GM21423 (cell line): ENCODE results near the gene BTBD2.

Experiments used
- ATAC-seq: cut with Tn5 transposase; IDR thresholded peaks from one replicate; pipeline ENCODE4 v1.9.1; 2021; ENCODE audit warnings: mild to moderate bottlenecking, moderate library complexity; ENCODE audit not compliant: unreplicated experiment

Gene BTBD2

DNA sequence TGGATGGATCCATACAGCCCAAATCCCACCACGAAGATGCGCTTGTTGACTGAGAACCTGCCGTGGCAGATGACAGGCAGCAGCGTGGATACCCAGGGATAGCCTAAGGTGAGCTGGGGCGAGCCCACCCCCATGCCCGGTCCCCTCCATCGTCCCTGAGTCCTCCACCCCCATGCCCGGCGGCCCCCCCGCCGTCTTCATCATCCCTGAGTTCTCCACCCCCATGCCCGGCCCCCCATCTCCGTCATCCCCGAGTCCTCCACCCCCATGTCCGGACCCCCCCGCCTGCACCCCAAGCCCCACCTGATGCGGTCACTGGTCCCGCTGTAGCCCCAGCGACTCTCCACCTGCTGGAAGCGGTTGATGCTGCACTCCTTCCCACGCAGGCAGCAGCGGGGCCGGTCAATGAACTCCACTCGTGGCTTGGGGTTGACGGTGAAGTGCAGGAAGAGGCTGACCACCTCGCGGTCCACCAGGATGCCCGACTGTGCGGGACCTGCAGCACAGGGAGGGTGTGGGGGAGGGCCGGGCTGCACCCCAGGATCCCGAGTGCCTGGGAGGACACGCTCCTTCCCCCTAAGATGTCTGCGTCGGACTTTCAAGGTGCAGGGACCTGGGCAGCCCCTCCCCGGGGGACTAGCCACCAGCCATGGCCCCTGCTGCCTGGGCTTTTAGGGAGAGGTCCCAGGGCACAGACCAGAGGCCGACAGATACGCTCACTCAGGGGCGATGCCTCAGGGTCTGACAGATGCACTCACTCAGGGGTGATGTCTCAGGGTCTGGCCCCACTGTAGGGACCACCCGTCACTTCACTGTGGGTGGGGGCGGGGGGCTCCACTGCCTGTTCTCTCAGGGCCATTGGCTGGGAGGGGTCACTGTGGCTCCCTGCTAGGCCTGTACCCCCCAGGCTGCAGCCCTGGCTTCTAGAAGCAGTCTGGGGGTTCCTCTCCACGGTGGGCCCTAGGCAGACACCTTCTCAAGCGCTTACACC, 28.0 kb downstream of the BTBD2 start:
- no peak for ATAC-seq

DNA sequence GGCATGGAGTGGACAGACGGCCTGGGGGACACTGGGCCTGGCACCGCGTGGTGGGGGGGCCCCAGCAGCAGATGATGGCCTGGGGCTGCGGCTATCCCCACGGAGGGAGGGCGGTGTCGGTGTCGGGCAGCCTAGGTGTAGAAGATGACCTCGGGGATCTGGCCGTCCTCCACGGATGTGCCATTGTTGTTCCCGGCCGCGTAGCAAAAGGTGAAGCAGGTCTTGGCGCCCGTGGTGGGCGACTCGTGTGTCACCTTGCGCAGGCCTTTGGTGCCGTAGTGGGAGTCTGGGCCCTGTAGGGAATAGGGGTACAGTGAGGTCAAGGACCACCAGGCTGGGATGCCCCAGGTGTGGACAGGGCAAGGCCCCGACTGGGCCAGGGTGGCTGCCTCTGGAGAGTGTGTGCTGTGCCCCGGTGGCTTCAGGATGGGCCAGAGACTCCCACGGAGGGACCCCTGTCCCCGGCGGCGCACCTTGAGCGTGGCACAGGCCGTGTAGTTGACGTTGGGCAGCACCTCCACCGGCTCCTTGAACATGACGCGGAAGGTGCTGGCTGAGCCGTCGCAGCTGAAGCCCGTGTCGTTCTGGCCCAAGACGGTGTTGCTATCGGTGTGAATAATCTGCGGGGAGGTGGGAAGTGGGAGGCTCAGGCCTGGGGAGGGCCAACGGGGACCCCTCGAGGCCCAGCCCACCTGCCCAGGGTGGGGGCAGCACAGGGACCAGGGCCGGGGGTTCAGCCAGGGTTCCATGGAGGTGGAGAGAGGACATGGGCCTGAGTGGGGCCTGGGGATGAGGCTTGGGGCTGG, 29.0 kb downstream of the BTBD2 start:
- ATAC-seq: no peak

DNA sequence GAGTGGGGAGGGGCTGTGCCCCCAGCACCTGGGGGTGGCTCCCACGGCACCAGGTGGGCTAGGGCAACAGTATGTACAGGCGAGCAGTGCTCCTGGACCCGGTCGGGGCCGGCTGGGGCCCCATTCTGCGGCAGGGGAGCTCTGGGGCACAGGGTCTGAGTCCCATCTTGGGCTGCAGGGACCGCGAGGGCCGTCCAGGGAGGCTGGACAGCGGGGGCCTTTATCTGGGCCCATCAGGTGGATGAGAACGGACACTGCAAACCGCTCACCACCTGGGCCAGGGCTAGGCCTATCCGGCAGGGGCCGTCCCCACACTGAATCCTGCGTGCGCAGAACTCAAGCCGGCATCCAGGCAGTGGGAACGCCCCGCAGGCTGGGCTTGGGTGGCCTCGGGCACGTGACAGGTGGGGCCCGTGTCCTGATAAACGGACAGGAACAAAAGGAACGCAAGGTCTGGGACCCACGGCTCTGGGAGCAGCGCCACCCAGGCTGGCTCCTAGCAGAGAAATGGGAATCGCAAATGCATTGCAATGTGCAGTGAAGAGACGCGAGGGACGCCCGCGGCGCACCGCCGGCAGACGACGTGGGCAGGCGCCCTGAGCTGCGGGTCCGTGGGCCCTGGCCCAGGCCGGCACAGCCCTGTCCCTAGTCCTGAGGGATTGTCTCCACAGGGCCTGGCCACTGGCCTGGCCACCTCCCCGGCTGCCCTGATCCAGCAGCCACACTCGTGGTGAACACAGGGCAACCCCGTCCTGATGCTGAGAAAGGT, 29.7 kb downstream of the BTBD2 start:
- ATAC-seq: no peak

DNA sequence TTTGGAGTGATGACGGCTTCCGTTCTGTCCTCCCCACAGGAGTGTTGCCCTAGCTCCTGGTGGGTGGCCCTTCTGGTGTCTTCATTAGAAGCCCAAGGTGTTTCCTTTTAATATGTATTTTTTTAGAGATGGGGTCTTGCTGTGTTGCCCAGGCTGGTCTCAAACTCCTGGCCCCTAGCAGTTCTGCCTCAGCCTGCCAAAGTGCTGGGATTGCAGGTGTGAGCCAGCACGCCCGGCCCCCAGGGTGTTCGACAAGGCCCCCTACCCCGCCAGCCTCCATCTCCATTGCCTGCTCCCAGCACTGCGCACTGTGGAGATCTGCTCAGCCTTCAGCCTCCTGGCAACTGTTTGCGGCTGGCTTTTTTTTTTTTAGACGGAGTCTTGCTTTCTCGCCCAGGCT, 31.2 kb downstream of the BTBD2 start:
- ATAC-seq: no peak

DNA sequence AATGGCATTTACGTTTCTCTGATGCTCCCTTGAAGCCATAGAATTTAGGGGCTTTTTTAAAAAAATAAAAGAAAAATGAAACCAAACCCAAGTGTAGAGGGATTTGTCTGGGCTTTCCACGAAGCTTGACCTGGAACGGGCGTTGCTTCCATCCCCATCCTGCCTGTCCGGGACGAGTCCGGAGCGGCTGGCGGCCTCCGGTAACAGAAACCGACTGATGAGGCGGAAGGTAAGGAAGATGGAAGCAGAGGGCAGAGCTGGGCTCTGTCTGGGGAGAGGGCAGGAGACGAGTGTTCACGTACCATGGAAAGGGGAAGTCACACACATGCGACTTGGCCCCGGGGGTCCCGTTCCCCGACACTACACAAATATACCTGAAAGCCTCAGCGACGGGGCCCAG, 34.3 kb downstream of the BTBD2 start:
- no peak for ATAC-seq

DNA sequence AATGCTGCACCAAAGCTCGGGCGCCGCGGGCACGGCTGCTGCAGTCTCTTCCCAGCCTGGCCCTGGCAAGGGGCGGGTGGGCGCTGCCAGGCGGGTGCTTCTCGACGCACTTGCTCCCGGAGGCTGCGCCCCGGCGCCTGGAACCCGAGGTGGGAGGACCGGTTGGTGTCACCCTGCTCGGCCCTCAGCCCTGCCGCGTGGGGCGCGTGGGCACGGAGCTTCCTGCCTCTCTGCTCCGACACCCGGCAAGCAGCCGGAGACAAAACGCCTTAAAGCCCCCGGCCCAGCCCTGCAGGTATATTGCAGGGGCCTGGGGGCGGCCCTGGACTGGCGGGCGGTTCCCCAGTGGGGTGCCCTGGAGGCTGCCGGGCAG, 34.7 kb downstream of the BTBD2 start:
- no peak for ATAC-seq

DNA sequence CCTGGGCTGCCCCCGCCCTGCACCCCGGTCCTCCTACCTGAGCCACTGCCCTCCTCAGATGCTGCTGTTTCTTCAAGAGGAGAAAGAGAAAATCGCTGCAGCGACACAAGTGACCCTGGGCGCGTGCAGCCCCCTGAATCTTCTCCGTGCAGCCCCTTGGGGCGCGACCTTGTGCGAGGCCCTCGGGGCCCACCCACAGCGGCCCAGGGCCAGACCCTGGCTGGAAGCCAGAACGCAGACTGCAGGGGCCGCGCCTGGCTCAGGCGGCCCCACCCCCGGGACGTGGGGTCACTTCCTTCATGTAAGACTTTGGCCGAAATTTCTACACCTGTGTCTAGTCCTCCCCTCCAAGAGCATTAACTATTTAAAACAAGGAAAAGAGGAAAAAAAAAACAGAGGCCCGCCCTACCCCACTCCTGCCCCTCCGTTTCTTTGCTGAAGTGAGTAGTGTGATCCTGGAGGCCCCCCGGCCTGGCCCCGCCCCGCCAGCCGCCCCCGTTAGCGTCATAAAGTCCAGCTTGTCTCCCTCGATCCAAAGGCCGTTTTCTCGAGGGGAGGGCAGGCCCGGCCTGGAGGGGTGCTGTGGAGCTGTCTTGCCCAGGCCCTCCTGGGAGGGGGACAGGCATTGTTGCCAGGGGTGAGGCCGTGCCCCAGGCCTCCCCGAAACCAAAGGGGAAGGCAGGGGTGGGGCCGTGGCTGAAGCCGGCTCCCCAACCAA, 35.3 kb downstream of the BTBD2 start:
- ATAC-seq: no peak

DNA sequence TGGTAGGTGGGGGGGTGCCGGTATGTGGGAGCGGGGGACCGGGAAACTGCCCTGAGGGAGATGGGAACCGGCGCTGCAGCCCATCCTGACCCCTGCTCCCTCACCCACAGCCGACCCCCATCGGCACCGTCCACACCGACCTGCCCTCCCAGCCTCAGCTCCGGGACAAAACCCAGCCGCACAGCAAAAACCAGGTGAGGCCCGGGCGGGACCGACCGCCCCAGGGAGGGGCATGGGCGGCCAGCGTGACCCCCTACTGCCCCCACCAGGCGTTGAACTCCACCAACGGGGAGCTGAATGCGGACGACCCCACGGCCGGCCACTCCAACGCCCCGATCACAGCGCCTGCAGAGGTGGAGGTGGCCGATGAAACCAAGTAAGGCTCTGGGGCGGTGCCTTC, 35.9 kb downstream of the BTBD2 start:
- no peak for ATAC-seq

DNA sequence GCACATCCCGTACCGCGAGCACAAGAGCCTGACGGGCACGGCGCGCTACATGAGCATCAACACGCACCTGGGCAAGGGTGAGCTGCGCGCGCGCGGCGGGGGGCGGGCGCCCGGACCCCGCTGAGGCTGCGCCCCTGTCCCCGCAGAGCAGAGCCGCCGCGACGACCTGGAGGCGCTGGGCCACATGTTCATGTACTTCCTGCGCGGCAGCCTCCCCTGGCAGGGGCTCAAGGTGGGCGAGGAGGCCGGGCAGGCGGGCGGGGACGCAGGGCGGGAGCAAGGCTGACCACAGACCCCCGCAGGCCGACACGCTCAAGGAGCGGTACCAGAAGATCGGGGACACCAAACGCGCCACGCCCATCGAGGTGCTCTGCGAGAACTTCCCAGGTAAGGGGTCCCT, 36.5 kb downstream of the BTBD2 start:
- no peak for ATAC-seq

DNA sequence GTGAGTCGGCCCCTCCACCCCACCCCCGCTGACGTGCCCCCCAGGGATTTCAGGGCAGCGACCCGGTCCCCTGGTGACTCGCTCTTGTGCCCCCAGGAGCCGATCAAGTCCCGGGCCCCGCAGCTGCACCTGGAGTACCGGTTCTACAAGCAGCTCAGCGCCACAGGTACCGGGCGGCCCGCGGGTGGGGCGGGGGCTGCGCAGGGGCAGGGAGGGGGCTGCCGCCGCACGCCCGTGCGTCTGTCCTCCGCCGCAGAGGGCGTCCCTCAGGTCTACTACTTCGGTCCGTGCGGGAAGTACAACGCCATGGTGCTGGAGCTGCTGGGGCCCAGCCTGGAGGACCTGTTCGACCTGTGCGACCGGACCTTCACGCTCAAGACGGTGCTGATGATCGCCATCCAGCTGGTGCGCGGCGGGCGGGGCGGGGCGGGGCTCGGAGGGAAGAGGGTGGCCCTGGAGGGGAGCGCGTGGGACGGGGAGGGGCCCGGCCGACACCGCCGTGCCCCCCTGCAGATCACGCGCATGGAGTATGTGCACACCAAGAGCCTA, 37.1 kb downstream of the BTBD2 start:
- no peak for ATAC-seq

DNA sequence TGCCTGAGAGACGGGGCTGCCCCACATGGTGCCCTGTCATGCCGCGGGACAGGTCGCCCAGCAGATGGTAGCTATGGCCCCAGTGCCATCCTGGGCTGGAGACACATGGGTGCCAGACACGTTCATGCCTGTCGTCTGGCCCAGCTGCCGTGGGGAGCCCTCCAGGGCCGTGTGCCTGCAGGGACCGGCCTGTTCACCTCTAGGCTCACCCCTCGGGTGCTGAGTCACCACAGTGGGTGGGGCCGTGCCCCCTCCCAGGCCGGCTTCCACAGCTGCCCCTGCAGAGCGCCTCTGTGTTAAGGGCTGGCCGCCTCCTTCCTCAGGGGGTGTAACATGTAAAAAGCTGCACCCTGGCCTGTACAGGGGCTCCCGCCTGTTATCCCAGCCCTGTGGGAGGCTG, 38.4 kb downstream of the BTBD2 start:
- no peak for ATAC-seq

DNA sequence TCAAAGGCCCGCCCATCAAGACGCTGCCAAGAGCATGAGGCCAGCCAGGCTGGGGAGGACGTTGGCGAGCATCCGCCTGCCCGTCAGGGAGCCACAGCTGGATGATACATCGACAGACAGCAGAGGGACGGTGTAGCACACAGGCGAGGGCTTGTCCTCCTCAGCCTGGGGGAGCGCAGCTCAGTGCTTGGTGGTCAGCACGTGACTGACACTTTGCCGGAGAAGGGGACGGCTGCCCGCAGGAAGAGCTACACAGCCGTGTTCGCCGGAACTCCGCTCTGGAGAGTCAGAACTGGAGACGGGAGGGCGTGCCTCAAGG, 40.4 kb downstream of the BTBD2 start:
- ATAC-seq: no peak

DNA sequence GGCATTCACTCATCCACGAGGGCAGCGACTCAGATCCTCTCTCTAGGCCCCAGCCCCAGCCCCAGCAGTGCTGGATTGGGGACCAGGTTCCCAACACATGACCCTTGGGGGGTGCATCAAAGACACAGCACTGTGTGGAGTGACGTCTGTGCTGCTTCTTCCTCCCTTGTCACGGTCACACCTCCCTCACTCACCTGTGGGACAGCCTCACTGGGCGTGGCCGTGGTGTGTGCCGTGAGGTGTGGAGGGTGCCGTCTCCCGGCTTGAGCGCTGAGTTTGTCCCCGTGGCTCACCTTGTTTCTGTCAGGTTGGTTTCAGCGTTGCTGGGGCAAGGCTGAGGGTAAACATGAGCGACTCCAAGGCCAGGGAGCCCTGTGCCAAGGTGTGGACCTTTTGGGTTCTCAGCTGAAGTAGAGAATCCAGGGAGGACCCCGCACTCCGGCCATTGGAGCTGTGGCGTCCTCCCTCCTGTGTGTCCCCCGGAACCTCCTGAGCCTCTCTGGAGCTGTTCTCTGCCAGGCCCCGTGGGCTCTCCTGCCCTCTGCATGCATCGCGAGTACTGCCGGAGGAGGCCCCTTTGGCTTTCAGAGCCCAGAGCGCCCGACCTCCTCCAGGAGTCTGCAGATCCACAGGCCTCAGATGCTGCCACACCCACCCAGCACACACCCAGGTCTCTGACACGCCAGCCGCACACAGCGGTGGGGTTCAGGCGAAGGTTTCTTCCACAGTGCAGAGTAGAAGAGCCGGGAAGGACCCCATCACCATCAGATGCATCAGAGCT, 40.9 kb downstream of the BTBD2 start:
- no peak for ATAC-seq

DNA sequence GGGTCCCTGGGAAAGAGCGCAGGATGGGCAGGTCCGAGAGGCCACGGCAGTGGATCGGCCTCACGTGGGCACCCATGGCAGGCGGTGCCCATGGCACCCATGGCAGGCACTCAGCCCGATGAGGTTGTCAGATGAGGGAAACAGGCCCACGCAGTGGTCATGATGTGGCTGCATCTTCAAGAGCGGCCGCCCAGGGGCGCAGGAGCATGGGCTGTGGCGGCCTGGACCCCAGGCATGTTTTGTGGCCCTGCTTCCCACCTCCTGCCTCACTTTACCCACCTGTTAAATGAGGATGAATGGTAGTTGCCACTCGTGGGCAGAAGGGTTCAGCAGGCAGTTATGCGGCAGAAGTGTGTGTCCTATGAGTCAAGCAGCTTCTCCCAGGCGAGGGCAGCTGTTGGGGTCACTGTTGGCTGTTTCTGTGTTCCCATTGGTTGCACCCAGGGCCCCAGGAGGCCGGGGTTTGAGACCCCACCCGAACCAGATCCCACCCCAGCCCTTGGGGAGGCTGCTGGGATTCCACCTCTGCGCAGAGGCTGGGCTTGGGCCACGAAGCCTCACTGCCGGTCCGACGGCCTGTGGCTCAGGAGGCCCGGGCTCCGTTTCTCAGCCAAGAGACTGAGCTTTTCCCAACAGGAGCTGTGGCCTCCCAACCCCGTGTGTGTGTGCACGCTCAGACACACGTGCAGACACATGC, 44.6 kb downstream of the BTBD2 start:
- ATAC-seq: no peak

DNA sequence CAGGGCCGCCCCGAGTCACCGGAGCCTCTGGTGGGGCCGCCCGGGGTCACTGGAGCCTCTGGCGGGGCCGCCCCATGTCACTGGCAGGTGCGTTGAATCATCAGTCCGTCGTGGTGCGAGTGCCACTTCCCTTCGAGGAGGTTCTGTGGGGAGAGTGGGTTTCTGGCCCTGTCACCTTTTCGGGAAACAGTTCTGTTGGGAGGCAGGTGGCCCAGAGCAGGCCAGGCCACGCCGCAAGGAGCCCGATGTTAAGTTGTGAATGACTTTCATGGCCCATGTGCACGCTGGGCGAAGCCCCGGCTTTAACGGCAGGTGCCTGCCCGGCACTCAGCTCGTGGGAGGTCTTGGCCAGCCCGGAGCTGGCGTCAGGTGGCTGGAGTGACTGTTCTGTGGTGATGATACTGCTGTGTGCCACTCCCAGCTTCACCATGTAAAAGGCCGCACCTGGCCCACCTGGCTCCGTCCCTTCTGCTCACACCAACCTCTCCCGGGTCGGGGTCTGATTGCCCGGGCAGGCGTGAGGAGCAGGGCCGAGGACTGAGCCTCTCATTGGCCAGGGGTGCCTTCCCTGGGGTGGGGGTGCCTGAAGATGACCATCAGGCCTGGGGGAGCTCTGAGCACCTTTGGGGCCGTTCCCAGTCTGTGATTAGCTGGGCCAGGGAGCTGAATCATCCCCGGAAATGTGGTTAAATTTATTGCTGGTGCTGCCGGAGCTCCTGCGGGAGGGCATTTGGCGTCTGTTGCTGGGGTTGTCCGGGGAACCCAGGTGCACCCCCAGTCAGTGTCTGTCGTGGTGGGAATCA, 45.3 kb downstream of the BTBD2 start:
- no peak for ATAC-seq

DNA sequence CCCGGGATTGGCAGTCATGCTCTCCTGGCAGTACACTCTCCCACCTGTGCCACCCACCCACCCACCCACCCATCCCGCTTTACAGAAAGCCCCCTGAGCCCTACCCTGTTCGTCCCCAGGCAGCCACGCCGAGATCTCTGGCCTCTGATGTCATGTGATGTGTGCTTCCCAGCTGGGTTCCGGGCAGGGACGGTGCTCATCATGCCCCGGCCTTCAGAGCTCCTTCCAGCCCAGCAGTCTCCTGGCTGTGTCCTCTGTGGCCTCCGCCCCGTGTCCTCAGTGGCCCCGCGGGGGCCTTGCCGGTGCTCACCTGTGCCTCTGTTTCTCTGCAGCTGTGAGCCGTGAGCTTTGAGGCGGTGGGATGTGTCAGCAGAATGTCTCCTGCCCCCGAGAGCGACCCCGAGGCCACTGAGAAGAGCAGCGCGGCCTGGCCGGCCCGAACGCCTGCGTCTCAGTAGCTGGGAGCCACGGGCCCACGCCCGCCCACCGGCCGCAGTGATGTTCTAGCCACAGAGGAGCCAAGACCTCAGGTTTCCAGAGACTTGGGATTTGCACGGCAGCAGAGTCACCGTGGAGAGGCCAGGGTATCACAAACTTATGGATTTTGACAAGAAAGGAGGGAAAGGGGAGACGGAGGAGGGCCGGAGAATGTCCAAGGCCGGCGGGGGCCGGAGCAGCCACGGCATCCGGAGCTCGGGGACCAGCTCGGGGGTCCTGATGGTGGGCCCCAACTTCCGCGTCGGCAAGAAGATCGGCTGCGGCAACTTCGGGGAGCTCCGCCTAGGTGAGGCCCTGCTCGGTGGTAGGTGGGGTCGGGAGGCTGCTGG, 46.1 kb downstream of the BTBD2 start:
- ATAC-seq: no peak
